ENCODE measurements around the gene ACTL7A.
"Not testable (repeated sequence)": the region's sequence is repeated elsewhere in the genome, so short reads cannot be mapped to it uniquely, and the experiment has no call there.

Gene ACTL7A, protein sequence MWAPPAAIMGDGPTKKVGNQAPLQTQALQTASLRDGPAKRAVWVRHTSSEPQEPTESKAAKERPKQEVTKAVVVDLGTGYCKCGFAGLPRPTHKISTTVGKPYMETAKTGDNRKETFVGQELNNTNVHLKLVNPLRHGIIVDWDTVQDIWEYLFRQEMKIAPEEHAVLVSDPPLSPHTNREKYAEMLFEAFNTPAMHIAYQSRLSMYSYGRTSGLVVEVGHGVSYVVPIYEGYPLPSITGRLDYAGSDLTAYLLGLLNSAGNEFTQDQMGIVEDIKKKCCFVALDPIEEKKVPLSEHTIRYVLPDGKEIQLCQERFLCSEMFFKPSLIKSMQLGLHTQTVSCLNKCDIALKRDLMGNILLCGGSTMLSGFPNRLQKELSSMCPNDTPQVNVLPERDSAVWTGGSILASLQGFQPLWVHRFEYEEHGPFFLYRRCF

DNA sequence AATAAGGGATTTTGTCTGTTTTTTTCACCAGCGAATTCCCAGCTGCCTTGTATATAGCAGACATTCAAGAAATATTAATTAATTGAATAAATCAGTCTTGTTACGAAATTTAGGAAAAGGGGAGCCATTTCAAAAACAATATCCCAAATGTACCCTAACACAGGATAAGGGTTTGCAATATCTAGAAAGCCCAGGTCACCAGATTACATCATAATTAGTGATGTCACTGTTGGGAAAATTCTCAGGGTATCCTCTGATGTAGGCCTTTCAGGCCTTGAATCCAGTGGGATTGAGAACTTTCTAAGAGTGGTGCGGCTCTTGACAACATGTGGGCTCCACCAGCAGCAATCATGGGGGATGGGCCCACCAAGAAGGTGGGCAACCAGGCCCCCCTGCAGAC, at the start of gene ACTL7A:
TSS of gene ACTL7A (plus strand) at position 270 of the 400 bp plus-strand sequence. CDS start at position 327, 57 bp downstream.
- DNase-seq (ENCODE audit: low read depth in 3 of 3, low spot score in 1 of 3) = no peak

DNA sequence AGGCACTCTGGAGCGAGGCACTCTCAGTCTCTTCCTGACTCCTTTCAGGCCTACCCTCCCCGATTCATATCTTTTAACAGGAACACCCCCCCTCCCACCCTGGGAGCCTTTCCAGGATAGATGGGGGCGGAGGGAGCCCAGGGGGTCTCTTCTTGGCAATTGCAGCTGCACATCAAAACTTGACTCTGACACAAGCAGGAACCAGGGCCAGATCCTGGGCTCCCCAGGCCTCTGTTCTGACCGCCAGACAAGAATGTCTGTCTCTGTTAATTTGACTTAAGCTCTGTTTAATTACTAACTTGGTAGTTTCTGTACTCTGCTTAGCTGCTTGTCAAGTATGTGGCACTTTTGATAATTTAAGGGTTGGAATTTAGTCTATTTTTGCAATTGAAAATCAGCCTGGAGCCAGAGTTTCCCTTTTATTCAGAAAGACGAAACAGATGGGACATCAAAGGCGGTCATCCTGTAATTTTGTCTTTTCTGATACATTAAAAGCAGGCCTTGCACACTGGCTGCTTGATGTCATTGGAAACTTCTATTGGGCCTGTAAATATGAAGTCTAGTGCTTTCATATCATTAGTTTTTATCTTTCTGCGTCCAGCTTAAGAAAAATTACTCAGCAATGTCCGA, 49.6 kb upstream of the ACTL7A start:
- DNase-seq (ENCODE audit: low read depth in 3 of 3, low spot score in 1 of 3) = no peak

DNA sequence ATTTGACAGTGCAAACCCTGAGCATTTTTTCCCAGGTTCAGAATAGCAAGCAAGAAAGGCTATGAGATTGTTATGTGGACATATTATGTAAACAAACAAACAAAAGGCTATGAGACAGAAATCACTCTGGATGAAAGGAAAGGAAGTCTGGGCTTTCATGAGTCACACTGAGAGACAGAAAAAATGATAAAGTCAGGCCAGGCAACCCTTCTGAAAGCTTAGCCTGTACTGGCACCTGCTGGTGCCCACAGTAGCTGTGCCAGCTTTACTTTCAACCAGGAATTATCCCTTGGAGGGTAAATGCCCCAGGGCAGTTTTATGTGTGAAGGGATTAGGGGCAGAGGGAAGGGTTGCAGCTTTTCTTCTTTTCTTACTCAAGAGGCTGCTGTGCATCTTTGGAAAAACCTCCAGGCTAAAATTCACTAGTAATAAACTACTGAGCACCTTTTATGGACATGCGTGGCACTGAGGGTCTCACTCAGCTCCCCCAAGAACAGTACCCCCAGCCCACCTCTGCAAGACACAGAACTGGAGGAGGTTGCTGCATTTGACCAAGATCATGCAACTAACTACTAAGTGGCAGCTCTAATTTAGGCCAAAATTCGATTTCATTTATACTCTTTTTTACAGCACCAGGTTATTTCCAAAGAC, 48.0 kb upstream of the ACTL7A start:
- no peak for DNase-seq (ENCODE audit: low read depth in 3 of 3, low spot score in 1 of 3)

DNA sequence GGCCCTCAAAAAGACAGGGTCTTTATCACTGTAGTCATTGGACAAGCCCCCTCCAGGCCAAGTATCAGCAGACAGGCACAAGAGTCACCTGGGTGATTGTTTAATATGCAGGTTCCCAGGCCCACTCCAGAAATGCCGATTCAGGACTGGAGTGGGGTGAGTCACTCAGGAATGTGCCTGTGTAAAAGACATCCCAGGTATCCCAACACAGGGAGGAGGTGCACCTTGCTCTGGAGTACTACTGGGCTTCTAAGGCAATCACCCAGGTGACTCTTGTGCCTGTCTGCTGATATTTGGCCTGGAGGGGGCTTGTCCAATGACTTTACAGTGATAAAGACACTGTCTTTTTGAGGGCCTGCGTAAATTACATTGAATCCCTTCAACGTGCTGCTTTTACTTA, 46.9 kb upstream of the ACTL7A start:
- no peak for DNase-seq (ENCODE audit: low read depth in 3 of 3, low spot score in 1 of 3)

DNA sequence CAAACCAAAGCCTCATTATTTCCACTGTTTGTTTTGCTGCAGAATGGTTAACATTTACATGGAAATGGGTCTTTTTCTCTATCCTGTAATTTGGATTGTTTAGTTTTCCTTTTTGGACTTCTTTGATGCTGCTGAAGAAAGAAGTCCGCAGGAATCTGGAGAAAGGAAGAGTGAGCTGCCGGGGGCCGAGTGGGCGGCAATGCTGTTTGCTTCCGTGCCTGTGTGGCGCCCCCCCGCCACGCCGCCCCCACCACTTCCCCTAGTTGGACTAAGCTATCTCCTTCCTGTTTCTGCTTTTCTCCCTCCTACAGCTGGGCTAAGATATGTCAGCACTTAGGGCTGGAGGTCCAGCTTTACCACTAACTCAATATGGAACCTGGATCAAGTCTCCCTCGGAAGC, 46.0 kb upstream of the ACTL7A start:
- DNase-seq (ENCODE audit: low read depth in 3 of 3, low spot score in 1 of 3) = no peak

DNA sequence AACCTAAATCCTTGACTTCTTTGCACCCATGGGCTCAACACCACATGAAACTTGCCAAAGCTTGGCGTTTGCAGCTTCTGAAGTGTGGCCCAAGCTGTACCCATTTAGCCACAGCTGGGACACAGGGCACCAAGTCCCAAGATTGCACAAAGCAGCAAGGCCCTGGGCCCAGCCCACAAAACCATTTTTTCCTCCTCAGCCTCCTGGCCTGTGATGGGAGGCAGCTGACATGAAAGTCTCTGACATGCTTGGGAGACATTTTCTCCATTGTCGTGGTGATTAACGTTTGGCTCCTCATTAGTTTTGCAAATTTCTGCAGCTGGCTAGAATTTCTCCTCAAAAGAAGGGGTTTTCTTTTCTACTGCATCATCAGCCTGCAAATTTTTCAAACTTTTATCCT, 38.2 kb upstream of the ACTL7A start:
- no peak for DNase-seq (ENCODE audit: low read depth in 3 of 3, low spot score in 1 of 3)

DNA sequence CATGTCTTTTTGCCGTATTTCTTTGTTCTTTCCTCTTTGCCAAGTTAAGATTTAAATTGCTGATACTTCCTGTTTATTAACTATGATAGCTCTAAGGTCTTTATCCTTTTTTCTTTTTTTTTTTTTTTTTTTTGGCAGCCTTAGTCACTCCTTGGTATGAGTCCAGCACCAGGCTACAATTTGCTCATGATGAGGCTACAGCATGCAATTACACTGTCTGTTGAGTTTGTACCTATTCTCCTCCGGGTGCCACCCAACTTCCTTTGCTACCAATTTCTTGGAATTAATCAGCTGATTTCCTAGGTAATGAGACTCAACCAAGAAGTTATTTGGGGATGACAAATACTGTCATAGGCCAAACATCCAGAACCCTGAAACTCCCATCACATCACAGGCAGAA, 31.8 kb upstream of the ACTL7A start:
- no peak for DNase-seq (ENCODE audit: low read depth in 3 of 3, low spot score in 1 of 3)

DNA sequence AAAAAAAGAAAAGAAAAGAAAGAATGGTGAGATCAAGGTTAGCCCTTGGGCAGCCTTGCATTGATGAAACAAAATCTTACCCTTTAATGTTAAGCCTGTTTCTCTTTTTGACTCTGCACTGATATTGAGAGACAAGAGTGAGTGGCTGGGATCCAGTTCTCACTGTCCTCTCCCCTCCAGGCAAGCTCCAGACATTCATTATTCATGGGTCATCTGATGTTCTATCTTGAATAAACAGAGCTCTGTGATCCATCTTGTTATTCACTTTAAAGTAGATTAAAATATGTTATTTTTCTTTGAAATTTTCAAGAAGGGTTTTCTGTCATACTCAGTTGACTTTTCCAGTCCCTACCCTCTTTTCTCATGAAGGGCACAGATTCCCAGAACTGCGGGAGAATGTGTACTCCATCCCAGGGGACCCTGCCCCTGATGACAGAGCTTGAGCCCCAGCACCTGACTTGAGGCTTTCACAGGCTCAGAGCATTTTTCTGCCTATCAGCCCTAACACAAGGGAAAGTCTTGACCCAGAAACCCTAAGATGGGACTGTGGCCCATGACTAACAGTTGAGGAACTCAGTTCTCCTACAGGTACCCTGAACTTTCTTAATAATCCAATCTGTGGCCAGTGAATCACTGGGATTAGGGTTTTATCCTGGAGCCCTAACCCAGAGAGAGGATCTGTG, 30.4 kb upstream of the ACTL7A start:
- DNase-seq (ENCODE audit: low read depth in 3 of 3, low spot score in 1 of 3) = no peak

DNA sequence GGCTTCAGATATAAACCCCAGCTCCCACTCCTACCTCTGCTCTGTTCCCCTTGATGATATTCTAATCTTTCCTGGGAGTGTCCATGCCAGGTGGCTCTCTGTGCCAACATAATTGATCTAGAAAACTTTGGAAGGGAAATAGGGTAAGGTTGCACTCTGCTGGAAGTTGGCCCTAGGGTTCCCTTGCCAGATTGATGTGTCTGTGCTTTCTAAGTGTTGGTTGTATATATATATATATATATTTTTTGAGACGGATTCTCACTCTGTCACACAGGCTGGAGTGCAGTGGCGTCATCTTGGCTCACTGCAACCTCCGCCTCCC, 29.9 kb upstream of the ACTL7A start:
- no peak for DNase-seq (ENCODE audit: low read depth in 3 of 3, low spot score in 1 of 3)

DNA sequence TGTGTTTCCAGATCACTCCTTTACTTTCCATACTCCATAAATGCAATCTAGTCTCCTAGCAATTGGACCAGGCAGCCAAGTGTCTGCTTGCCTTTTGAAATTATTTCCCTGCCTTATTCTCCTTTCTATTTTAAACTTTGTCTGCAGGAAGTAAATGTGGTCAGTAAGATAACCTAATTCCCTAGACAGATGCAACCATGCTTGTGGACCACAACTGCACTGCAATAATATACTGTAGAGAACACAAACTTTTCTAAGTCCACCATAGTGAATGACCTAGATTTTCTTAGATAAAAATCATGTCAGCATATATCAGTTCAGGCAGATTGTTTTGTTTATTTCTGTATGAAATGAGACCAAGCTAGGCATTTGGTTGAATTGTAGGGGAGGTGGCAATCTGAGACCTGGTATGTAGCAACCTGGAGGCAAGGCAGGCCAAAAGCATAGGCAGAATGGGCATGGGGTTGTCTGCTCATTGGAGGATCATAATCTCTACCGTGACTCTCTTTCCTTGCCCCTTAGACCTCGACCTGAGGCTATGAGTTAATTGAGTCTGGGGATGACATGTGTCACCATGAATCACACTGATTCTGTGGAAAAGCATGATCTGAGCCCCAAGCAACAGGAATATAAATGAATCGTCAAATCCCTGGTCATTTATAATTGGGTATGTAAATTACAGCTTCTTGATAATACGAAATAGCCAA, 27.0 kb upstream of the ACTL7A start:
- no peak for DNase-seq (ENCODE audit: low read depth in 3 of 3, low spot score in 1 of 3)

DNA sequence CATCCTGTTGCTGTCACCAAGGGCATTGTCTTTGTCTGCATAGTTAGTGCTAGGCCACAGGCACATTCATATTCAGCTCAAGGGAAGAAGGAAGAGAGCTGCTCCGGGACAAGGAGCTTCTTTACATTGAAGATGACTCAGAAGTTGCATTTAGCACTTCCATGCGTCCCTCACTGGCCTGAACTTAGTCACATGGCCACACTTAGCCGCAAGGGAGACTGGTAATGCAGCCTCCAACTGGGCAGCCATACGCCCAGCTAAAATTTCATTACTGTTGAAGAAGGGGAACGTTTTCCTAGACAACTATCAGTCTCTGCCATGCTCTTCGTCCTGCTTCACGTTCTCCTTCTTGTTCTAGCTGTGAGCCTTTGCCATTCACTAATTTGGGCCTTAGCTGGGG, 26.2 kb upstream of the ACTL7A start:
- DNase-seq (ENCODE audit: low read depth in 3 of 3, low spot score in 1 of 3) = no peak

DNA sequence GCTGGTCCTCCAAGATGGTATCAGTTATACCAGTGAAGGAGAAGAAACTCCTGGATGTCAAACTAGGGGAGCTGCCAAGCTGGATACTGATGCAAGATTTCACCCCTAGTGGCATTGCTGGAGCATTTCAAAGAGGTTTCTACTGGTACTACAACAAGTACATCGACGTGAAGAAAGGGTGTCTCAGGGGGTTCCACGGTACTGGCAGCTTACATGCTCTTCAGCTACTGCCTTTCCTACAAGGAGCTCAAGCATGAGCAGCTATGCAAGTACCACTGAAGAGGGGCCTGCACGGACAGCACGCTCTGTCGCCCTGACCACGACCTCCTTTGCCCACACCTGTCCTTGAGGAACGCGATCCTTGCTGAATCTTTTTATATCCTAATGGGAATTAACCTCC, 25.7 kb upstream of the ACTL7A start:
- no peak for DNase-seq (ENCODE audit: low read depth in 3 of 3, low spot score in 1 of 3)

DNA sequence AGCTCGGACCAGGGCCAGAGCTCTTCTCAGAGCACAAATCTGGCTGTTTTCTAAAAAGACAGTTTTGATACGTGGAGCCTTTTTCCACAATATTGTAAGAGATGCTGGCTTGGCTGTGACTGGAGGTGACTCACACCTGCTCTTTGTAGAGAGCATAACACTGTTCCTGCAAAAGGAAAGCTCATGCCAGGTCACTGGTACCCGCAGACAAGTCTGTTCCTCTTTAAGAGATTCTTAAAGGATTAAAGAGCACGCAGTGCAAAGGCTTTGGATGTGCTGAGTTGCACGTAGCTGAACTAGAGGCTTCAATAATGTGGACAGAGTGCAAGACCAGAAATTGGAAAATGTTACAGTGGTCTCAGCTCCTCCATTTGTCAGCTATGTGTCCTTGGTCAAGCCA, 25.3 kb upstream of the ACTL7A start:
- DNase-seq (ENCODE audit: low read depth in 3 of 3, low spot score in 1 of 3) = no peak

DNA sequence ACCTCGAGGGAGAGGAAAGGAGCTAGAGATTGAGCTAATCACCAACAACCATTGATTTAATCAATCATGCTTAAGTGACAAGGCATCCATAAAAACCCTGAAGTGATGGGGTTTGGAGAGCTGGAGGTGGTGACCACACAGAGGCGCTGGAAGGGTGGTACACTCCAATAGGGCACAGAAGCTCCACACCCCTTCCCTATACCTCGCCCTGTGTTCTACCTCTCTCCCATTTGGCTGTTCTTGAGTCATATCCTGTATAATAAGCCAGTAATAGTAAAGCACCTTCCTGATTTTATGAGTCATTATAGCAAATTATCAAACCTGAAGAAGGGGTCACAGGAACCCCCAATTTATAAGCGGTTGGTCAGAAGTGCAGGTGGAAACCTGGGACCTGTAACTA, 24.5 kb upstream of the ACTL7A start:
- DNase-seq (ENCODE audit: low read depth in 3 of 3, low spot score in 1 of 3) = no peak

DNA sequence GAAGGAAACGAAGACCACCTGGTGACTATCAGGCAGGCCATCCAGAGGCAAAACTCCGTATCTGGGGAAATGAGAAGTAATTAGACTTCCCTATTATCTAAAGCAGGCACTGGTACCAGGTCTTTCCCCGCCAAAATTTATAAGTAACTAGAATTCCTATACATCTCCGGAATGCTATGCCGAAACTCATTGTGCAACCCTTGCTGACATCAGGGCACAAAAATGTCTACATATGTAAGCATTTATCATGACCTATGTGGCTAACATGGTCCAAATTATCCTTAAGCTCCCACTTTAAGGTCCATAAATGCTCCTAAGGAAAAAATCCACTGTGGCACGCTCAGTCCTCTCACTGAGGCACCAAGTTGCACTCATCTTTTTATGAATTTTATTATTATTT, 24.0 kb upstream of the ACTL7A start:
- no peak for DNase-seq (ENCODE audit: low read depth in 3 of 3, low spot score in 1 of 3)

DNA sequence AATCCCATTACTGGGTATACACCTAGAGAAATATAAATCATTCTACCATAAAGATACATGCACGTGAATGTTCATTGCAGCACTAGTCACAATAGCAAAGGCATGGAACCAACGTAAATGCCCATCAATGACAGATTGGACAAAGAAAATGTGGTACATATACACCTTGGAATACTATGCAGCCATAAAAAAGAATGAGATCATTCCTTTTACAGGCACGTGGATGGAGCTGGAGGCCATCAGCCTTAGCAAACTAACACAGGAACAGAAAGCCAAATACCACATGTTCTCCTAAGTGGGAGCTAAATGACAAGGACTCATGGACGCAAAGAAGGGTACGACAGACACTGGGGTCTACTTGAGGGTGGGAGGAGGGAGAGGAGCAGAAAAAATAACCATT, 22.5 kb upstream of the ACTL7A start:
- not testable (repeated sequence) for DNase-seq (ENCODE audit: low read depth in 3 of 3, low spot score in 1 of 3)

DNA sequence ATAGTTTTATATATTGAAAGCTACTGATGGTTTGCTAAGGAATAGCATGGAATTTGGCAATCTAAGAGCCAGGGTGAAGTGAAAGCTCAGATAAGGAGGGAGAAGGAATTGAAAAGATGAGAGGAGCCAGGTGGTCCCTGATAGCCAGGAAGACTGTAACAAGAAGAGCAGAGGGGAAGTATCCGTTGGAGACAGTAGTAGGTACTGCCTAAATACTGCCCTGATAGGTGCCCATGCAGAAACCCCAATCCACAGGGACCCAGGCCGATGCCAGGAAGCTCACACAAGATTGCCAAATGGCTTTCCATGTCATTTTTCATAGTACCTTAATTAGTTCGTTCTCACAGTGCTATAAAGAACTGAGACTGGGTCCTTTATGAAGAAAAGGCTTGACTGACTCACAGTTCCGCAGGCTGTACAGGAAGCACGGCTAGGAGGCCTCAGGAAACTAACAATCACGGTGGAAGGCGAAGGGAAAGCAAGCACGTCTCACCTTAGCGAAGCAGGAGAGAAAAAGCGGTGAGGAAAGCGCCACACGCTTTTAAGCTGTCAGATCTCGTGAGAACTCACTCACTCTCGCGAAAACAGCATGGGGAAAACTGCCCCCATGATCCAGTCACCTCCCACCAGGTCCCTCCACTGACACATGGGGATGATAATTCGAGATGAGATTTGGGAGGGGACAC, 19.3 kb upstream of the ACTL7A start:
- no peak for DNase-seq (ENCODE audit: low read depth in 3 of 3, low spot score in 1 of 3)

DNA sequence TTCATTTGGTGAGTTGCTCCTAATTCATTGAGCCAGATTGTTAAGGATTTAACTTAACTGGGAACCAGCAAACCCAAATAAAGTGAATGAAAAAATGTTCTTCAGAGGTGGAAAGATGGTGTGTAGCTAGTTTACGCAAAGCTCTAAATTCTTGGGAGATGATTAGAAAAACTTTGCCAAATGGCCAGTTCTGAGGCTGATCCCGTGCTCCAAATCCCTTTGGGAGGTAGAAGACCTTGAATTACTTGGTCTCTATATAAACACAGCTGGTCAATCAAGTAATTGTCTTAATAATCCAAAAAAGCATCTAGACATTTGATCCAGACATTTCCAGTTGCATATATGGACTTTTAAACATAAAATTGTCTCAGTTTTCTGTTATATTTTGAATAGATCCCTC, 17.7 kb upstream of the ACTL7A start:
- DNase-seq (ENCODE audit: low read depth in 3 of 3, low spot score in 1 of 3) = no peak

DNA sequence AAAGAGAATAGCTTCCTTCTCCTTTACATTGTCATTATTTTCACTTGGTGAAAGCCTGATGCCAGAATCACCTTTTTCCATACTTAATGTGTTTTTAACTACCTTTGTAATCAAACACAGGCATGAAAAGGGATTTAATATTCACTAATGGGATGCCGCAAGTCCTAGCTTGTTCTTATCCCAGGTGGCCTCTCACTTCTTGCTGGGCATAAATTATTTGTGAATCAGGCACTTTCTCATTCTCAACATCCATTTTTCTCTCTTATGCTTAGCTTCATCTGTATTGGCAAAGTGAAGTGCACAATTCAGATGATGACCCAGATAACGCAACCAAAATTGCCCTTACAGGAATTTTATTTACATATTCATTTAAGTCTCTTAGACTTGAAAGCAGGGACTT, 17.2 kb upstream of the ACTL7A start:
- no peak for DNase-seq (ENCODE audit: low read depth in 3 of 3, low spot score in 1 of 3)

DNA sequence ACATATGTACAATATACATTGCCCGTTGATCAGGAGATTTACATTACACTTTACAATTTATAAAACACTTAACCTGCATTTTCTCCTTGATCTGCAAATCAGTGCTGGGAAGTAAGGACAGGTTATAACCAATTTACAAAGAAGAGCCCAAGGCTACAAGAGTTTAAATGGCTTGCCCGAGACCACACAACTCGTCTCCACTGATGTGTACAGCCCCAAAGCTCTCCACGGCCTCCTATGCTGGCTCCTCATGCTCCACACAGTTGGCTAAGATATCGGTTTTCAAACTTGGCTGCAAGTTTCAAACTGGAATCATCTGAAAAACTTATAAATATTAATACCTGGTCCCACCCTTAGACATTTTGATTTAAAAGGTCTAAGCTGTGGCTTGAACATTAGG, 16.6 kb upstream of the ACTL7A start:
- no peak for DNase-seq (ENCODE audit: low read depth in 3 of 3, low spot score in 1 of 3)

DNA sequence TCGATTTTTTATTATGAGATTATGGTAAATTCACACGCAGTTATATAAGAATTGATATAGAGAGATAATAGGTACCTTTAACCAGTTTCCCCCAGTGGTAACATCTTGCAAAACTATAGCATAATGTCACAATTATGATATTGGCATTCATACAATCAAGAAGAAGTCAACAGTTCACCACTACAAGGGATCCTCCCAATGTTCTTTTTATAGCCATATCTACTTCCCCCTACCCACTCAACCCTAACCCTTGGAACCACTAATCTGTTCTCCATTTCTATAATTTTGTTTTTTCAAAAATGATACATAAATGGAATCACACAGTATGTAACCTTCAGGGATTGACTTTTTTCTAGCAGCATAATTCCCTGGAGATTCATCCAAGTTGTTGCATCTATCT, 16.1 kb upstream of the ACTL7A start:
- DNase-seq (ENCODE audit: low read depth in 3 of 3, low spot score in 1 of 3) = no peak

All from stimulated activated CD4-positive, alpha-beta T cell treated with anti-CD3 and anti-CD28 coated beads, TNF-alpha, amount 100 ng/mL, for 1 hour (primary cell).